HG02885 (cell line): ENCODE results near the gene C1QL1.

Experiments
- ATAC-seq: cut with Tn5 transposase; IDR thresholded peaks from one replicate; pipeline ENCODE4 v1.9.1; 2021; ENCODE audit warnings: mild to moderate bottlenecking; ENCODE audit not compliant: unreplicated experiment, poor library complexity

C1QL1 gene

DNA sequence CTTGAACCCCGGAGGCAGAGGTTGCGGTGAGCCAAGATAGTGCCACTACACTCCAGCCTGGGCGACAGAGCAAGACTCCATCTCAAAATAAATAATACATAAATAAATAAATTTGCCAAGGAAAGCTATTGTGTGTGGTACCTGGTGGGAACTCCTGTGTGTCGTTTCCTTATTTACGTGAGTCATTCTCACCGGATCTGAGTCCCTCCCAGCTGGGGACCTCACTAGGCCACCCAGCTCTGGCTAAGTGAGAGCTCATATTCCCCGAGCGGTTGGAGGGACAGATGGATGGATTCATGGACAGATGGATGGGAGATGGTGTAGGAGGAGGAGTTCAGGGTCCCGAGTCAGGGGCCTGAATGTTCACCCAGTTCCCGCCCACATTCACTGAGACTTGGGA, 22.9 kb upstream of the C1QL1 start:
- ATAC-seq = no peak

DNA sequence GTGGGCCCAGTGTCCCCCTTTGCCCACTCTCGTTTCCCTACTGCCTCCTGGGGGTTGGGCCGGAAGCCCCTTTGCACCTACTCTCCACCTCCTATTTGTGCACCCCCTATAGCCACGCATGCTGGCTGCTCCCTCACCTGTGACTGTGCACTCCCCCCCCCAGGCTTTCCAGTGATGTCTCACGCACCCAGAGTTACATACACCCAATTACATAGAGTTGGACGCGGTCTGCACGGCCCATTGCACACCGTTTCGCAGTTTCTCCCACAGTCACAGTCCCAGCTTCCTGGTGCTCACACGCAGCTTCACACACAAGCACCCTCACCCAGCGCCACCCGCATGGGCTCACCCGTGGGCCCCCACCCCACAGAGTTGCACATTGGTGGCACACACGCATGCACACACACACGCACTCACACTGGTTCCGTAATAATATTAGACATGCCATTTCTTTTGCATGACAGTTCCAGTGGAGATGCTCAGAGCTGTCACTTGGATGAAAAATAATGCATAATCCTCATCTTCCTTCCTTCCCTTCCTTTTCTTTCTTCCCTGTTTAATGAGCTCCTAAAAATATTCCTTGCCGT, 21.5 kb upstream of the C1QL1 start:
- ATAC-seq = no peak

DNA sequence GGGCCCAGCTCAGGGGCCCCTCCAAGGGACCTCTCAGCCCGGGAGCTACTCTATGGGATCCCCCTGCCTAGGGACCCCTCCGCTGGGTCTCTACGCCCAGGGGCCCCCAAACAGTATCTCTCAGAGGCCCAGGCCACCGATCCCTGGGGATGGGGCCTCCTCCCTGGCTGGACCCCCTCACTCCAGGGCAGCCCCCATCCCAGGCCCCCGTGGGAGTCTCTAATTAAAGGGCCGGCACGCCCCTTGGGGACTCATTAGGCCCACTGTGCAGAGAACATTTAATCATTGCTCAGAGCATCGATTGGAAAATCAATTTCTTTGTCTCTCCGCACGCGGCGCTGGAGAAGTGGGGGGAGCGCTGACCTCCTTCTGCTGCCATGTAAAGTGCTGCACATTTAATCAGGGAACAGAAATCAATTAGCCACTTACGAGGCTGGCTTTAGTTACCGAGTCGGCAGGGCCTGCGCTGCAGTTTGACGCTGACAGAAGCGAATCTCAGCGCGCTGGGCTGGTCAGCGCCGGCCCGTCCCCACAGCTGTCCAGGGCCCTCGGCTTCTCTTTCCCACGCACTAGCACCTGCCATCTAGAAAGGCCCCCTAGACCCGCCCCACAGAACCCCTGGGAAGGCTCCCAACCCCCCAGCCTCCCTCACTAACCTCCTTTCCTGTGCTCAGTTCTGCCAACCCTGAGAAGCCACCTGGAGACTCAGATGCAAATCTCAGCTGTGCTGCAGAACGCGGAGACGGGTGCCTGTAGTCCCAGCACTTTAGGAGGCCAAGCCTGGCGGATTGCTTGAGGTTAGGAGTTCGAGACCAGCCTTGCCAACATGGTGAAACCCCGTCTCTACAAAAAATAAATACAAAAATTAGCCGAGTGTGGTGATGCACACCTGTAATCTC, 20.2 kb upstream of the C1QL1 start:
- ATAC-seq = no peak

DNA sequence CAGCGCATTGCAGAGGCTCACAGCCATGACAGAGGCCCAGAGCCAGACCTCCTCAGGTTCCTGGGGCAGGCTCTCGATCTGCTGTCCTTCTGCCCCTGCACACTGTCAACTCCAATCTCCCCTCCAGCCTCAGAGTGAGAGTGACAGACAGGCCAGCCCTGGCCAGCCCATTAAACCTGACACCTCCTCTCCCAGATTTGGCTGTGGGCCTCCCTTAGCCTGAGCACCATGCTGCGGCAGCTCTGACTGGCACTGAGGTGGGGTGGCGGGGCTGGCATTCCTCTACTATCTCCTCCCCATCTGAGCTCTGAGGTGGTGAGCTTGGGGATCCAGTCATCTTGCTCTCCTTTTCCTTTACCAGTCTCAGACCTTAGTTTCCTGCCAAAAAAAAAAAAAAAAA, 15.5 kb upstream of the C1QL1 start:
- ATAC-seq = no peak

DNA sequence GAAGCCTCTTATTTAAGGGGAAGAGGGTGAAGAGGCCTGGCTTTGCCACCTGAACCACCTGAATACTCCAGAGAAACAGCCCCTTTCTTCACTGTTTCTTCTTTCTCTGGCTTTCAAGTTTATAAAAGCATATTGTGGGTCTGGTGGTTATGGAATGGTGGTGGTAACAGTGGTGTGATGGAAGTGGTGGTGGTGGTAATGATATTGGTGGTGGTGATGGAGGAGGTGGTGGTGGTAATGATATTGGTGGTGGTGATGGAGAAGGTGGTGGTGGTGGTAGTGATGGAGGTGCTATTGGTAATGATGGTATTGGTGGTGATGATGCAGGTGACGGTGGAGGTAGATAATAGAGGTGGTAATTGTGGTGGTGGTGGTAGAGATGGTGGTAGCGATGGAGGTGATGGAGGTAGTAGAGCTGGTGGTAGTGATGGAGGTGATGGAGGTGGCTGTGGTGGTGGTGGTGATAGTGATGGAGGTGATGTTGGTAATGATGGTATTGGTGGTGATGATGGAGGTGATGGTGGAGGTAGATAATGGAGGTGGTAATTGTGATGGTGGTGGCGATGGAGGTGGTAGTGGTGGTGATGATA, 14.1 kb upstream of the C1QL1 start:
- ATAC-seq = no peak

DNA sequence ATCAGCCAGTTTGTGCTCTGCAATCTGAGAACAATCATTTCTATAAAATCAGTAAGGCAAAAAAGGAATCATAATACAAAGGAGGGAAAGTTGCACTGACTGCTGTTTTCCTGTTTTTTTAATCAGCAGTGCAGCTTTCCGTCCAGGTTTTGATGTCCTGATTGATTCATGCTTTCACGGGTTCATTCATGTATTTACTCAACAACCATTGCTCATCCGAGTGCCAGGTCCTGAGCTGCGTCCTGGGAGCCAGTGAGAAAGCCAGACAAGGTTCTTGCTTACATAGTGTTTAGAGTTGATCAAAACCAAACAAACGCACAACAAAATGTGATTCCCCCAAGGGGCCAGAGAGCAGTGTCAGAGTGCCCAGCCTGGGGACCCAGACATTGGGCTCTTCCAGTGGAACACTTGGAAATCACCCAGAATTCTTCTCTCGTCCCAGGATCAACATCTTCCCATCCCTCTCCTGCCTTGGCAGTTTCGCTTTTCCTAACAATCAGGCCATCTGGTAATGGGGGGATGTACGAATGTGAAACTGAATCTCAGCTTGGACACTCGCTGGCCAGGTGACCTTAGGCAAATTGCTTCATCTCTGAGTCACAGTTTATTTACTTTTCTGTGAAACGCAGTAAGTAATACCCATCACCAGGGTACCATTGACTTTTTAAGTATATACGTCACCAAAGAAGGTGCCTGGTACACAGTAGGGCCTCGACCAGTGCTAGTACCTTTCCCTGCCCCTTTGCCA, 13.3 kb upstream of the C1QL1 start:
- ATAC-seq = no peak

DNA sequence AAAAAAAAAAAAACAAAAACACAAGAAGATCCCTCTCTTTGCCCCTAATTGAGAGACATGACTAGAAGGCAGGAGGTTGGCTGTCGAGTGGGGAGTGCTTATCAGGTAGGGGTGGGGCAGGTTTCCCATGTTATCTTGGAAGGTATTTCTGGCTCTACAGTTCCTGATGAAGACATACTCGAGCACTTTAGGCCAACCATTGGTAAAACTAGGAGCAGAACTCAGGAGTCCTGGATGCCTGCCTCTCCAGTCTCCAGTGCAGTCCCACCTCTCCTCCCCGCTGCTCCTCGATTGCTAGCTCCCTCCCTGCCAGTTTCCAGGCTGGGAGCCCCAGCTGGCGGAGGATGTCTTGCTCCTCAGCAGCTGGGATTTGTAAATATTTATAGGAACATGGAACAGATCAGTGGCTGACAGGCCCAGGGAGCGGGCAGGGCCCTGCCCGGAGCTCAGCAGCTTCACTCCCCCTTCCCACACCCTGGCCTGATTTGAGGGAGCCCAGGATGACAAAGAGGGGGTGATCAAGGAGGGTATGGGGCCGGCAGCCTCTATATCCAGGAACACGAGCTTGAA, 11.4 kb upstream of the C1QL1 start:
- no peak for ATAC-seq

DNA sequence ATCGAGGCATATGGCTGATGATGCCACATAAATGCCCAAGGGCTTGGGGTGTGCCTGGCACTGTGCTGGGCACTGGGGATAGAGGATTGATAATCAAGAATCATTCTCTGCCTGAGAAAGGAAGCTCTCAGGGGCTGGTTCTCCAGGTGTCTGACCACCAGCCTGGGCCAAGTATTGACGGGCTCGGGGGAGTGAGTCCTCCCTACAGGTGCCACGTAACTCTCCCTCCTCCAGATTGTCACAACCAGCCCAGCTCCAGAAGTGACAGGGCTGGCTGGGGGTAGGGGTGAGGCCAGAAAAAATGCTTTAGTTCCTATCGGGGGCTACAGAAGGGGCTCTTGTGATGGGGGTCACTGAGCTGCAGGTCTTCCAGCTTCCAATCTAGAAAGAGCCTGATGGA, 10.7 kb upstream of the C1QL1 start:
- no peak for ATAC-seq

DNA sequence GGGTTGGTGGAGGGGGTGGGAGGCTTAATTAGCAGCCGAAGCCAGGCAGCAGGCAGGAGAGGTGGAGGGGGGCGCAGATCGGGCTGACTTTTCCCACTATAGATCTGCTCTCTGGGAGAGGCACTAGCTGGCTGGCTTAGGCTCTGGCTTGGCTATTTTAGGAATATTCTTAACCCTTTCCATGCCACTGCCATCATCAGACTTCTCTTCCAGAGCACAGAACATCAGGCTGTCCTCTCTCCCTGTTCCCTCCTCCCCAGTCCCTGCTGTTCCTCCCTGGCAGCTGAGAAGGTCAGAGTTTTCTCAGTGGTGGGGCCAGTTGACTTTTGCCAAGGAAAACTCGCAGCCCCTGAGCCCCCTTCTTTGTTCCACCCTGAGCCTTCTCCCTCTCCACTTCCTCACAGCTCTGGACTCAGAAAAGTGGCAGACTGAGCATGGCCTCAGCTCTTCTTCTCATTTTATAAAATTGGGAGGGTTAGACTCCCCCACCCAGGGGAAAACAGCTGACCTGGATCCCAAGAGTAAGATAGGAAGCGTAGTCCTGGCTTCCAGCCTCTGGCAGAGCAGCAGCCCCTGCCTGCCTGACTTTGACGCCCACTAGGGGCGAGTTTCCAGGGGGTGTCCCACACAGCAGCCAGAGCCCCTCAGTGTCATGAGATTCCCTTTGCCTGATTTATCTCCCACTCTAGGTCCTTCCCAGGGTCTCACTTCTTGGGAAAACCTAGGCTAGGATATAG, 9.9 kb upstream of the C1QL1 start:
- no peak for ATAC-seq

DNA sequence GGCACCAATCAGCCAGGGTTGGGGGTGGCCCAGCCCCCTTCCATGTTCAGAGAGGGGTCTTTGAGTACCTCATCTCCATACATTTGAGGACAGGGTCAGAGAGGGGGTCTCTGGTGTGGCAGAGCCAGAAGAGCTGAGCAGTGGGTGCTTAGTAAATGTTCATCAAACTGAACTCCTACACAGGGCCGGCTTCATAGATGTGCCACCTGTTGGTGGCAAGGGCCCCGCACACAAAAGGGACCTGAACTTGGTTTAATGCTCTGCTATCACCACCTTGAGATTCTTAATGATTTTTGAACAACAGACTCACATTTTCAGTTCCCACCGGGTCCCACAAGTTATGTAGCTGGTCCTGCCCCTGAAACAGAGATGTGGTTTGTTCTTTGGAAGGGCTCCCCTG, 9.0 kb upstream of the C1QL1 start:
- ATAC-seq = no peak

DNA sequence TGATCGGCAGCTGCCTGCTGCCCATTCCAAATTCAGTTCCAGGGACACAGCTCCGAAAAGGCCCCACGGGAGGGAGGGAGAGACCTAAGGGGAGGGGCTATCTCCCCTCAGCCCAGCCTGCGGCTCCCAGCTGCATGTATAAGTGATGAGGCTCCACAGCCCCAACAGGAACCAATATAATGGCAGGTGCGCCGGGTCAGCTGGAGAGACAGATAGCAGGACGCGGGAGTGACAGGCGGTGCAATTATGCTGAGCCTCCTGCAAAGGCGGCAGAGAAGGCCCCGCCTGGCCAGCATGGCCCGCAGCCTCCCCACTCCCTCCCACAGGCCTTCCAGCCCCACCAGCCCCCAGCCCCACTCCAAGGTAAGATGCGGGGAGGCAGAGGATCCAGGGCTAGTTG, 8.1 kb upstream of the C1QL1 start:
- ATAC-seq = no peak

DNA sequence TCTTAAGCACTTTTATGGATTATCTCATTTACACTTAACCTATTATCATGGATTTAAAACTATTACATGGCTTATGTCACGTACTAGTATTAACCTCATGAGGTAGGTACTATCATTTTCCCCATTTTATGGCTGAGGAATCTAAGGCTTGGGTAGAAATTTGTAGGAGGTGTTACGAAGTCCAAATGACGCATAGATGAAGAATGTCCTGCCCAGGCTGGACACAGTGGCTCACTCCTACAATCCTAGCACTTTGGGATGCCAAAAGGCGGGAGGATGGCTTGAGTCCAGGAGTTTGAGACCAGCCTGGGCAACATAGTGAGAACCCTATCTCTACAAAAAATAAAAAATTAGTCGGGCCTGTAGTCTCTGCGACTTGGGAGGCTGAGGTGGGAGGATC, 4.8 kb upstream of the C1QL1 start:
- ATAC-seq = no peak

DNA sequence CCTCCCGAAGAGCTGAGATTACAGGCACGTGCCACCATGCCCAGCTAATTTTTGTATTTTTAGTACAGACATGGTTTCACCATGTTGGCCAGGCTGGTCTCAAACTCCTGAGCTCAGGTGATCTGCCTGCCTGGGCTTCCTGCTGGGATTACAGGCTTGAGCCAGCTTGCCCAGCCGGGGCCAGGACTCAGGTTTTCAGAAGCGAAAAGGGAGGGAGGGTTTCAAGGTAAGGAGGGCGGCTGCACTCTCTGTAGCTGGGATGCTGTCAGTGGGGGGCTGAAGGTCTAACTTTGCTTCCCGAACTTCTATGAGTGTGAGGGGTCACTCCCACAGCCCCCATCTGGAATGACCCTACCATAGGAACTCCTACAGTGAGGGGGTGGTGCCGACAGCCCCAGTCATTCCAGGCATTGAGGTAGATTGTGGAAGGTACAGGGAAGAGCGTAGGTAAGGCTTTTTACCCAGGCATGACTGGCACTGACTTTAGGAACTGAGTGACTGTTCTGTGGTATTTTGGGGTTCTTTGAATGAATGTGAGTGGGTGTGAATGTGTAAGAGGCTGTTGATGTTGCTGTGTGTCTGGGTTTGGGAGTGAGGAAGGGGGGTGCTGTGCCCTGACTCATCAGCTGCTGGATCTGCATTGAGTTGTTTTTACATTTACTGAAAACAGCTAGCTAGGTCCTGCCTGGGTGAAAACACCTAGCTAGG, 3.8 kb upstream of the C1QL1 start:
- ATAC-seq = no peak

DNA sequence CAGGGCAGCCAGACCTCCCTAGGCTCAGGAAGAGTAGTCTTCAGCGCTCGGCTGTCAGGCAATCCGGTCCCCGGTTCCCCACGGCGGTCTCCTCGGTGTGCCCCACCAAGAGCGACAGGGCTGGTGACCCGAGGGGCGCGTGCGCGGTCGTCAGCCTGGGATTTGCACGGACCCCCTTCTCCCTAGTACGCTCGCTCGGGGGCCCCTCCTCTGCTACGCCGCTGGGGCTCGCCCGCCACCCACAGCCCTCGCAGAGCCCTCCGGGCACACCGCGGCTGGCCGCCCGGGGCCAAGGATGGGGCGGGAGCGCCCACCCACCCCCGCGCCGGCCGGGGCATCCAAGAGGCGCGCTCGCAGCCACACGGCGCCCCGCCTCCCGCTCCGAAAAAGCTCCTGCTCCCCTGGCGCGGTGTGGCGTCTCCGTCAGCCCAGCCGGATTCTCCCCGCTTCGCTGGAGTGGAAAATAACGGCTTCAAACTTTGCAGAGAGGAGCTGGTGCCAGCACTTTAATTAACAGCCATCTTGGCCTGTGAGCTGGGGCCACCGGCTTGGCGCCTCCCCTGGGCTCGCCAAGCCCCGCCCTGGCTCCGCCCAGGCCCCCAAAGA, 2.1 kb upstream of the C1QL1 start:
- no peak for ATAC-seq

DNA sequence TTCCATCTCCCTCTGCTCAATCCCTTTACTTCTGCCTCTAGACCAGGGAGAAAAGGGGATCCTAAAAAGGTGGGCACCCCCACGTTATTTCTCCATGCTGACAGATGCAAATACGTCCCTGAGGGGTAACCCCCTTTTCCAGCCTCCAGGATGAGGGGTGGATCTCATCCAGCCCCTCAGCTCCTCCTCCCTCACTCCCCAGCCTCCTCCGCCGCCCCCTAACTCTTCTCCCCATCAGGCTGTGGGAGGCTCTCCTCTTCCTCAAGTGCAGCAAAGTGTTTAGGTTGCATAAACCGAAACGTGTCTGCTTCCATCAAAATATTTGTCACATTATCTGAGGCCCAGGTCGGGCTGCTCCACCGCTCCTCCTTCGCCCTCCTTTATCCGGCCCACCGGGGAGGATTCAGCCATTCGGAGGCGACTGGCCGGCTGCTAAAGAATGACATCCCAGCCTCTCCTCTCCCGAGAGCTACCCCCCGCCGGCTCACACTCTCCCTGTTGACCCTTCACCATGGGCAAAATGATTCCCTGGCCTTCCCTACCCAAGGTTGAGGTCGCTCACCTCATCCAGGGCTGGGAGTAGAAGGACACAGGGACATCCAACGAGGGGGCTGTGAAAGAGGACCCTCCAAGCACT, 1.2 kb upstream of the C1QL1 start:
- ATAC-seq = no peak

DNA sequence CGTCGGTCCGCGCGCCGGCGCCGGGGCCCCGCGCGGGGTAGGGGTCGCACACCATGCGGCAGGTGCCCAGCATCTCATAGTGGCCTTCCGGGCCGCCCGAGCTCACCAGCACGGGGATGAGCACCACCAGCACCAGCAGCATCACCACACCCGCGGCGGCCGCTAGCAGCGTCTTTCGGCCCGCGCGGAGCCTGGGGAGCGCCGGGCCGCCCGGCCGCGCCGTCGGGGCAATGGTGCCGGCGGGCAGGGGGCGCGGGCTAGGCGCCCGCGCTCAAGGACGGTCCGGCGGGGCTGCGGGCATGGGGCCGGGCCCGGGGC, 237 bp downstream of the C1QL1 start:
- ATAC-seq = no peak

DNA sequence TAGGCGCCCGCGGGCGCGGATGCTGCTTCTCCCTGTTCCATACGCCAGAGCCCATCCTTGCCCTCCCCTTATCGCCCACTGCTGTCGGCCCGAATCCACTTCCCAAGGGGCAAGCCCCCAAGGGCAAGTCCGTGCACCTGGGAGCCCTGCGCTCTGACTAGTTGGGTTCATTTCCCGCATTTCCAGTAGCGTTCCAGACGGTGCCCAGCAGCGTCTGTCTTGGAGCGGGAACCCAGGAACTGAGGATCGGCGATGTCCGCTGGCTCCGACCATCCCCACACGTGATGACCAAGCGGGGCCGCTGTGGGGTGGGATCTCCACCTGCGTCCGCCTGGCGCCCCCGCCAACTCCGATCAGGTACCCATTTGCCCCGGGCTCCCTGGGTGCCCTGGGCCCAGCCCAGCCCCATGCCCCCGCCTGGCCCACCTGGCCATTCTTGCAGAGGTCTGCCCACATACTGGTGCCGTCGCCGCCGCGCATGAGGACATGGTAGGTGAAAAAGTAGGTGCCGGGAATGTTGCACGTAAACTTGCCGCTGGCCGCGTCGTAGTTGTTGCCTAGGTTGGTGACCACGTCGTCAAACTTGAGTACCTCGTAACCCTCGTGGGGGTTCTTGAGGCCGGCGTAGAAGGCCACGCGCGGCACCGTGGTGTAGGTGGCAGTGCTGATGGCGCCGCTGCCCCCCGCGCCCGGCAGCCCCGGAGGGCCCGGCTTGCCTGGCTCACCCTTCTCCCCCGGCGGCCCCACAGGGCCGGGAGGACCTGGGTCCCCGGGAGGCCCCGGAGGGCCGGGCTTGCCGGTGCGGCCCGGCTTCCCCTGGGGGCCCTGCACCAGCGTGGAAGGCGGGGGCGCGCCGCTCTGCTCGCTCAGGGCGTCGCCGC, 837 bp downstream of the C1QL1 start:
- ATAC-seq = no peak
